Measurements from ENCODE around the gene SNX19.

The SNX19 gene

DNA sequence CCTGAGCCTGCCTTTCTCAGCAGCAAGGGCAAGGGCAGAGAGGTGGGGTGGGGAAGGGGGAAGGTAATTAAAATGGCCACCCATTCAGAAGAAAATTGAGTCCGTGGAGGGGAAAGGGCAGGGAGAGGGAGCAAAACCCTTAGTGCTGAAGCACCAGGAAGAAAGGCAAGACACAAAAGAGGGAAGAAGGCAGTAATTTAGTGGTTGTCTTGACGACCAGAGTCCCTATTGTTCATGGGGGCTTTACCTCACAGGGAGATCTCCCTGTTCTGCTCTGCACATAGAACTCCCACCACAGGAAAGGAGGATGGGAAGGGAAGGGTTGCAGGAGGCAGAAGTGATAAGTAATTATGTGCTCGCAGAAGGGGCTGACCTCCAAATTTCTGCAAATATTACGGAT, 23.4 kb downstream of the SNX19 start:
- TF ChIP-seq, protein P1, sequence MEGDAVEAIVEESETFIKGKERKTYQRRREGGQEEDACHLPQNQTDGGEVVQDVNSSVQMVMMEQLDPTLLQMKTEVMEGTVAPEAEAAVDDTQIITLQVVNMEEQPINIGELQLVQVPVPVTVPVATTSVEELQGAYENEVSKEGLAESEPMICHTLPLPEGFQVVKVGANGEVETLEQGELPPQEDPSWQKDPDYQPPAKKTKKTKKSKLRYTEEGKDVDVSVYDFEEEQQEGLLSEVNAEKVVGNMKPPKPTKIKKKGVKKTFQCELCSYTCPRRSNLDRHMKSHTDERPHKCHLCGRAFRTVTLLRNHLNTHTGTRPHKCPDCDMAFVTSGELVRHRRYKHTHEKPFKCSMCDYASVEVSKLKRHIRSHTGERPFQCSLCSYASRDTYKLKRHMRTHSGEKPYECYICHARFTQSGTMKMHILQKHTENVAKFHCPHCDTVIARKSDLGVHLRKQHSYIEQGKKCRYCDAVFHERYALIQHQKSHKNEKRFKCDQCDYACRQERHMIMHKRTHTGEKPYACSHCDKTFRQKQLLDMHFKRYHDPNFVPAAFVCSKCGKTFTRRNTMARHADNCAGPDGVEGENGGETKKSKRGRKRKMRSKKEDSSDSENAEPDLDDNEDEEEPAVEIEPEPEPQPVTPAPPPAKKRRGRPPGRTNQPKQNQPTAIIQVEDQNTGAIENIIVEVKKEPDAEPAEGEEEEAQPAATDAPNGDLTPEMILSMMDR (conservative IDR thresholded peaks at IDR 0.05), result no peak
- H3K27ac ChIP-seq, result no peak overlapping the region

DNA sequence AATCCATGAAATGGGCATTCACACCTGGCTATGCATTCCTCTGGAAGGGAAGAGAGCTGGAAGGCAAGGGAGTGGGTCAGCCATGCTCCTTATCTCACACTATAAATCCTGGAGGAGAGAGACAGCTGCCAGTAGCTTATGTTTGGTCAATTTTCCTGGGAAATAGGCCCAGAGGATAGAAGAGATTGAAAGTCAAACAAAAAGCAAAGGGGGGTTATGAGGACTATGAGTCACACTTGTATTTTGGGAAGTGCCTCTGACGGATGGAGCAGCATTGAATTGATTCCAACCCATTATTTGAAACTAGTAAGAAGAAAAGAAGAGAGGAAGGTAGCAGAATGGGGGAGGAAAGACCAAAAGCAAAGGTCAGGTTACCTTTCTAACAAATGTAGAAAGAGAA, 25.0 kb downstream of the SNX19 start:
- TF ChIP-seq, protein P1 (conservative IDR thresholded peaks at IDR 0.05), result no peak
- H3K27ac ChIP-seq, result no peak overlapping the region

DNA sequence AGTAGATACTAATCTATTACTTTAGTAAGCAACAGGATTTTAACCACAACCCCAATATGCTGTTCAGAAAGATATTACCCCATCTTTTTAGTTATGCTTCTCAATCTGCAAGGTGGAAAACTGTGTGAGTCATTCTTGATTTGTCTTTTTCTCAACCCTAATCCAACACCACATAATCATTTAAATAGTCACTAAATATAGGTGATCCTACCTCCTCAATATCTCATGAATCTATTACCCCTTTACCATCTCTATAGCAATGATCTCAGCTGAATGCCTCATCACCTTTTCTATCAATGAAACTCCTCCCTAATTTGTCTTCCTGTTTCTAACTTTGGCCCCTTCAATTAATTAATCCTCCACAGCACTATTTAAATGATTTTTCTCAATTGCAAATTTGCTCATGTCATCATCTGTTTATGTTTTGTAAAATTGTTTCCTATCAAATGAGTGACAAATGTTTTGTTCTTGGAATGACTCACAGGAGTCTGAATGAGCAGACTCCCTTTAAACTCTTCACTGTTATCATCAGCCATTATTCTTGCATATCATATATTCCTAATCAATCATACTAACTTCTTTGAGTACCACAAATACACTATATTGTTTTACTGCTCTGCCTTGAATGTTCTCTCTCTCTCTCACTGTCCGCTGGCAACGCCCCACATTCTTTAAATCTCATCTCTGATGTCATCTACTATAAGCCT, 26.1 kb downstream of the SNX19 start:
- TF ChIP-seq, protein P1 (conservative IDR thresholded peaks at IDR 0.05), result no peak
- no peak overlapping the region for H3K27ac ChIP-seq

DNA sequence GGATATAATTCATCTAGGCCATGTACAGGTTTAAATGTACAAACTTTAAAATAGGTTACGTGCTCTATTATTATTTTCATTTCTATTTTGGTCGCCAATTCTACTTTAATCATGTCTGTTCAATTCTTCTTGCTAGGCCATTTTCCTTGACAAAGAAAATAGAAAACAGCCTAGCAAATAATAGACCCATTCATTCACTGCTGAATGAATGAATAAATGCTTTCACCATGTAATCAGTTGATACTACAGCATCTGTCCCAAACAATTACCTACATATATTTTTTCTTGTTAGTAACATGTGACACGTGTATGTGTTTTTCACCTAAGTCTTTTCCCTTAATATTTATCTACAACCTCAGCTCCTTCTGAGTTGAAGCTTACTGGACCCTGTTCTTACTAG, 27.5 kb downstream of the SNX19 start:
- TF ChIP-seq, protein P1 (conservative IDR thresholded peaks at IDR 0.05), result no peak

DNA sequence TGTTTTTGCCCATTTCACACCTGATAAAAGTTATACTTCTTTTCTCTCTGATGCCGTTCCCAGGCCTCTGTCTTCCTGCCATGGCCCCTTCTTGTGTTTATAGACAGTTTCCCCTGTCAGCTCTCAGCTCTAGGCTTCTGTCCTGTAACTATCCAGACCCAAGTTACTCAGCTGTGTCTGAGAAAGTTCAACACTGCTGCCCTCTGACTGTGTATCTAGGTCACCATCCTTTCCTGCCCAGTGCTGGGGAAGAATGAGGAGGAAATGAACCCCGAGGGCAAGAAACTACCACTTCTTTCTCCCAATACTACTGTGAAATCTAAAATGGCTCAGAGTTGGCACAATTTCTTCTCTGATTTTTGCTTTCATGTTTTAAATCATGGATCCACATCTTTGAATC, 29.6 kb downstream of the SNX19 start:
- TF ChIP-seq, protein P1 (conservative IDR thresholded peaks at IDR 0.05), result no peak
- H3K27ac ChIP-seq, result no peak overlapping the region

More for the DNA sequence above, 27.5 kb downstream of the SNX19 start:
- H3K27ac ChIP-seq, result no peak overlapping the region

DNA sequence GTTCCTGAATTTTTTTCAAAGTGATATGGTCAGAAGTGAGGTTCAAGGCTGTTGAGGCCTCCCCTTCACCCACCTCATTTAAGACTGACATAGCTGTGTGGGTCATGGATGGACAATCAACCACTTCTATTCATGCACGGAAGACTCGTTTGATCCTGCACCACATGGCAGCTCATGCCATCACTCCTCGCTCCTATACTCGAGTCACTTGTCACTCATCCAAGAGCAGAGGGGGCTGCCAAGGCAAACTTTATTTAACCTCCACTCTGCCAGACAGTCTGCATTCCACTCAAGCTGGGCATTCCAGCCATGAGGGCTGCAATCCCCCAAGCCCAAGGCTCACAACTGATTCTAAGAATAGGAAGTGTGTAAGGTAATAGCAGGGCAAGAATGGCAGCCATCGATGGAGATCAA, 34.1 kb downstream of the SNX19 start:
- TF ChIP-seq, protein P1 (conservative IDR thresholded peaks at IDR 0.05), result no peak
- no peak overlapping the region for H3K27ac ChIP-seq

DNA sequence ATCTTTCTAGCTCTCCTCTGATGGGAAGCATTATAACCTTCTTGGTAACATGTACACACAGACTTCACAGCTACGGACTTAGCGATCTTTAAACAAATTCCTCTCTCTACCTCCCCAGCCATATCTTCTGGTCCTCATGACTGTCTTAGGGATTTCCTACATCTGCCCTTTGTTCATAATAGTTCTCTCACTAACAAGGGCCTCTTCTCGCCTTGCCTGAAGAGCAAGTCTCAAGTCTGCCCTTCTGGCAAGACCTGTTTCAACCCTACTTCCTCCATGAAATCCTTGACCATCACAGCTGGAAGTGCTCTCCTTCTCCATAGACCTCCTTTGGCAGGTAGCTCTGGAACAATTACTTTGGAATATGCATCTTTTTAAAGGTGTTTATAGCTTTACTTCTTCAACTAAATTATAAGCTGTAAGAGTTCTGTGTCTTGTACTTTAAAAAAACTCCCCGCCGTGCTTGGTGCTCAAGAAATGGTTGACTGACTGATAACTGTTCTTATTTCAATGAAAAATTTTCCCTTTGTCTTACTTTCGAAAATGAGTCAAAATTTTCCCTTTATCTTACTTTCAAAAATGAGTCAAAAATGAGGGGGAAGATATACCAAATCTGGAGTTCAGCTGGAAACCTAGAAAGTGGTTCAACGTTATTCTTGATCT, 34.7 kb downstream of the SNX19 start:
- TF ChIP-seq, protein P1 (conservative IDR thresholded peaks at IDR 0.05), result no peak
- no peak overlapping the region for H3K27ac ChIP-seq
